T-cell (primary cell): ENCODE data around the gene EFHD2. TPM values are rescaled to one million over a fixed set of nuclear protein-coding genes. Genes with fewer than 3 reads are reported as not detected.

ENCODE experiments used
- ATAC-seq, 4 experiments: fragments of 200-7000 bp in 3 of 4; fragments of 150-1000 bp in 1 of 4; cut with Tn5 transposase; replicated peaks in 1 of 4; 1 replicate in 3 of 4; 2 replicates in 1 of 4; pipeline ENCODE4 v1.10.0; 2021; ENCODE audit warnings: moderate library complexity in 3 of 4, mild to moderate bottlenecking in 2 of 4, moderate number of reproducible peaks in 1 of 4
- CTCF ChIA-PET, 2 donors: fragments of 300-600 bp; sonication (Branson Sonifier 250); formaldehyde crosslinking; loops; one replicate each; lab custom pipeline; 2022; ENCODE audit warnings: antibody characterized with exemption in 2 of 2; lab: Charles Lee
- POLR2A ChIA-PET, 2 donors: fragments of 300-600 bp; sonication (Branson Sonifier 250); formaldehyde crosslinking; loops; one replicate each; lab custom pipeline; 2022; ENCODE audit warnings: antibody characterized with exemption in 2 of 2; lab: Charles Lee
- DNase-seq, 35 experiments: peaks; one replicate each; pipeline versions ENCODE4 v3.0.0 to v3.0.0-alpha.2; 2013 to 2023
- H3K27ac ChIP-seq: one replicate; pipeline ENCODE4 v1.5.1; 2013; ENCODE audit warnings: low read length
- H3K27me3 ChIP-seq, 2 experiments: replicated peaks in 1 of 2; 1 replicate in 1 of 2; 2 replicates in 1 of 2; pipeline versions ENCODE4 v1.6.1 to v1.7.0; 2013; ENCODE audit warnings: low read length in 1 of 2, mixed read lengths in 1 of 2; ENCODE audit not compliant: control insufficient read depth in 2 of 2, insufficient read depth in 2 of 2; ENCODE audit errors: extremely low read depth in 1 of 2
- H3K36me3 ChIP-seq, 2 donors: 1 replicate in 1 of 2; 2 replicates in 1 of 2; pipeline versions ENCODE4 v1.6.1 to v1.7.0; 2013; ENCODE audit warnings: low read length in 1 of 2; ENCODE audit not compliant: control insufficient read depth in 2 of 2, insufficient read depth in 1 of 2; ENCODE audit errors: extremely low read depth in 1 of 2
- H3K4me1 ChIP-seq, 2 experiments: 1 replicate in 1 of 2; 2 replicates in 1 of 2; pipeline versions ENCODE4 v1.6.1 to v1.7.0; 2013; ENCODE audit warnings: low read length in 2 of 2, mixed read lengths in 1 of 2; ENCODE audit not compliant: insufficient read depth in 2 of 2, control insufficient read depth in 1 of 2; ENCODE audit errors: extremely low read depth in 1 of 2
- H3K4me3 ChIP-seq, 2 donors: 1 replicate in 1 of 2; 2 replicates in 1 of 2; pipeline versions ENCODE4 v1.5.1 to v1.7.0; 2013; ENCODE audit warnings: mild to moderate bottlenecking in 2 of 2, low read length in 1 of 2, moderate library complexity in 1 of 2; ENCODE audit not compliant: control insufficient read depth in 1 of 2; ENCODE audit errors: extremely low read depth in 1 of 2
- H3K9me3 ChIP-seq: 2 replicates; pipeline ENCODE4 v1.7.0; 2013
- H3K27ac Mint-ChIP-seq, 2 donors: one replicate each; pipeline ENCODE4 v1.8.0; 2020 to 2021; ENCODE audit warnings: mild to moderate bottlenecking in 2 of 2, mixed read lengths in 2 of 2
- H3K27me3 Mint-ChIP-seq, 2 donors: one replicate each; pipeline ENCODE4 v1.8.0; 2021 to 2022; ENCODE audit warnings: mixed read lengths in 2 of 2
- H3K36me3 Mint-ChIP-seq: one replicate; pipeline ENCODE4 v1.8.0; 2021; ENCODE audit warnings: mixed read lengths
- H3K4me1 Mint-ChIP-seq, 3 donors: one replicate each; pipeline ENCODE4 v1.8.0; 2020 to 2022; ENCODE audit warnings: mixed read lengths in 3 of 3, mild to moderate bottlenecking in 1 of 3
- H3K4me3 Mint-ChIP-seq, 3 donors: one replicate each; pipeline ENCODE4 v1.8.0; 2020 to 2022; ENCODE audit warnings: mild to moderate bottlenecking in 3 of 3, mixed read lengths in 3 of 3, moderate library complexity in 3 of 3
- H3K9me3 Mint-ChIP-seq, 3 donors: one replicate each; pipeline ENCODE4 v1.8.0; 2020 to 2022; ENCODE audit warnings: mixed read lengths in 3 of 3
- WGBS: methylation state at CpG from one replicate; pipeline ENCODE4 v1.1.5; 2013; ENCODE audit warnings: missing lambda C conversion rate; ENCODE audit not compliant: insufficient coverage; 5-methylcytosine and 5-hydroxymethylcytosine counted together
- total RNA-seq, 35 experiments: library from RNA in 6 of 35; stranded (reverse) in 6 of 35; fragments of 120-200 nt in 1 of 35; gene quantifications; one replicate each; pipeline versions ENCODE4 v1.2.1 to v1.2.4 and lab custom pipeline; 2013 to 2026

The EFHD2 gene
- total RNA-seq, 5 donors from 2014 or later (not counting 1 experiment from before 2014, with no cell fraction given), result 49.1 to 125 (median 63.6) TPM

DNA sequence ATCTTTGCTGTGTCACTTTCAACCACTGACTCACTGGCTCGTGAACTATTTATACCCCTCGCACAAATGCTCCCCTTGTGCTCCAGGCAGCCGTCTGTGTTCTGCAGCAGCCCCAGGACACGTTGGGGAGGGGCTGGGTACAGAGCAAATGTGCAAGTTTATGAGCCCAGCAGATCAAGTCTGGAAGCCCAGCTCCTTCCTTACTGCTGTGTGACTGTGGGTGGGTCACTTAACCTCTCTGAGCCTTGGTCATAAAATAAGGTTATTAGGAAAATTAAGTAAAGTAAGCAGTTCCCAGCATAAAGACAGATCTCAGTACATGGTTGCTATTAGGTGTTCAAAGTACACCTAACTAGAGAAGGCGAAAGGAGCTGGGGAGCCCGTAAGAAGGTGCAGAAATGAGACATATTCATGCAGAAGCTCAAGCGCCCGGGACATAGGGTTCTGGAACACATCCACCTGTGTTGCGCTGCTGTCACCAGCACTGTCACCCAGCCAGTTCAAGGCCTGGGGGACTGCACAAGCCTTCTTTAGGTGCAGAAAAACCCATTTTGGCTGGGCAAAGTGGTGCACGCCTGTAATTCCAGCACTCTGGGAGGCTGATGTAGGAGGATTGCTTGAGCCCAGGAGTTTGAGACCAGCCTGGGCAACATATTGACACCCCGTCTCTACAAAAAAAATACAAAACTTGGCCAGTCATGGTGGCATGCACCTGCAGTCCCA is 13.8 kb downstream of the EFHD2 start:
- no peak overlapping the region for H3K4me3 ChIP-seq
- H3K9me3 ChIP-seq, result no peaks in the 10 kb centered on the region
- no peak for DNase-seq
- peaks cover 11 to 39% of the 10 kb centered on the region in 2 donors for H3K36me3 ChIP-seq
- Mint-ChIP-seq H3K4me3 (no peak overlapping the region), H3K36me3 (peaks cover 20% of the 10 kb centered on the region), H3K4me1 (peaks cover 14 to 34% (median 15%) of the 10 kb centered on the region in 3 donors), H3K9me3 (no peaks in the 10 kb centered on the region), H3K27ac (peak overlapping the region in 1 of 2 donors; percentile 23), H3K27me3 (no peaks in the 10 kb centered on the region)
- no peaks in the 10 kb centered on the region for H3K27me3 ChIP-seq
- ChIA-PET CTCF (no interaction called here), POLR2A (interaction anchor here in 1 of 2 donors (0.6 kb wide), 1 partner anchor 20 kb away, joined by 4 read pairs; no protein-coding TSS in a partner anchor)
- H3K27ac ChIP-seq, result no peak overlapping the region
- ATAC-seq, result no peak
- H3K4me1 ChIP-seq, result peaks cover 0 to 42% of the 10 kb centered on the region in 2 experiments
- 90% methylated on average over 9 of the region's 11 CpGs for WGBS

GRCh38 chr1:15424146-15424667 is 14.5 kb downstream of the EFHD2 start:
- H3K36me3 Mint-ChIP-seq, result peaks cover 20% of the 10 kb centered on the region
- no peaks in the 10 kb centered on the region for H3K9me3 ChIP-seq
- H3K9me3 Mint-ChIP-seq, result no peaks in the 10 kb centered on the region
- no peaks in the 10 kb centered on the region for H3K27me3 Mint-ChIP-seq
- H3K4me1 ChIP-seq, result peaks cover 0 to 35% of the 10 kb centered on the region in 2 experiments
- H3K4me1 Mint-ChIP-seq, result peaks cover 10 to 29% (median 14%) of the 10 kb centered on the region in 3 donors
- H3K4me3 Mint-ChIP-seq, result peak overlapping the region in 1 of 3 donors; percentile 2
- H3K27ac Mint-ChIP-seq, result peak overlapping the region; percentile 1 to 79
- H3K36me3 ChIP-seq, result peaks cover 8 to 44% of the 10 kb centered on the region in 2 donors
- ChIA-PET CTCF (no interaction called here), POLR2A (interaction anchor here in 1 of 2 donors (0.6 kb wide), 1 partner anchor 21 kb away, joined by 4 read pairs; no protein-coding TSS in a partner anchor)
- no peak overlapping the region for H3K4me3 ChIP-seq
- no peaks in the 10 kb centered on the region for H3K27me3 ChIP-seq
- ATAC-seq (no peak), DNase-seq (peak in 1 of 35 experiments; percentile 1)
- peak overlapping the region; percentile 18 for H3K27ac ChIP-seq
- 85% methylated on average over 7 of the region's 13 CpGs for WGBS

- Mint-ChIP-seq H3K27me3 (no peaks in the 10 kb centered on the region), H3K4me3 (no peak overlapping the region), H3K4me1 (peaks cover 7 to 23% (median 14%) of the 10 kb centered on the region in 3 donors), H3K27ac (peak overlapping the region in 1 of 2 donors; percentile 79), H3K36me3 (peaks cover 16% of the 10 kb centered on the region), H3K9me3 (no peaks in the 10 kb centered on the region)
- Histone ChIP-seq H3K36me3 (peaks cover 8 to 43% of the 10 kb centered on the region in 2 donors), H3K9me3 (no peaks in the 10 kb centered on the region), H3K4me1 (peaks cover 0 to 28% of the 10 kb centered on the region in 2 experiments), H3K27me3 (no peaks in the 10 kb centered on the region), H3K27ac (no peak overlapping the region), H3K4me3 (no peak overlapping the region)
- DNase-seq (no peak), ATAC-seq (no peak)
- POLR2A ChIA-PET, result no interaction called here
- CTCF ChIA-PET, result interaction anchor here in 1 of 2 donors (1.8 kb wide), 1 partner anchor 82 kb away, joined by 6 read pairs; no protein-coding TSS in a partner anchor
- WGBS, result no CpG with 5 or more reads among the region's 5 CpGs
Measured at GRCh38 chr1:15424981-15425380, 15.3 kb downstream of the EFHD2 start.

- Mint-ChIP-seq H3K27ac (peak overlapping the region in 1 of 2 donors; percentile 23), H3K4me1 (peaks cover 4 to 20% (median 14%) of the 10 kb centered on the region in 3 donors), H3K9me3 (no peaks in the 10 kb centered on the region), H3K27me3 (no peaks in the 10 kb centered on the region), H3K36me3 (peaks cover 16% of the 10 kb centered on the region), H3K4me3 (no peak overlapping the region)
- ChIA-PET POLR2A (no interaction called here), CTCF (interaction anchor here in 1 of 2 donors (1.8 kb wide), 1 partner anchor 83 kb away, joined by 6 read pairs; no protein-coding TSS in a partner anchor)
- H3K4me3 ChIP-seq, result no peak overlapping the region
- peaks cover 8 to 43% of the 10 kb centered on the region in 2 donors for H3K36me3 ChIP-seq
- no peaks in the 10 kb centered on the region for H3K27me3 ChIP-seq
- H3K4me1 ChIP-seq, result peaks cover 0 to 27% of the 10 kb centered on the region in 2 experiments
- WGBS, result 96% methylated on average over 7 of the region's 10 CpGs
- ATAC-seq (no peak), DNase-seq (no peak)
- no peaks in the 10 kb centered on the region for H3K9me3 ChIP-seq
- H3K27ac ChIP-seq, result no peak overlapping the region
Measured at GRCh38 chr1:15425521-15425920, 15.8 kb downstream of the EFHD2 start.

GRCh38 chr1:15425958-15426357 is 16.3 kb downstream of the EFHD2 start:
- H3K36me3 Mint-ChIP-seq, result peaks cover 13% of the 10 kb centered on the region
- H3K27me3 Mint-ChIP-seq, result no peaks in the 10 kb centered on the region
- CTCF ChIA-PET, result interaction anchor here (1.5 to 1.8 kb wide), 2 partner anchors 83 to 102 kb away, joined by 6 read pairs; no protein-coding TSS in a partner anchor
- no peak overlapping the region for H3K4me3 ChIP-seq
- 71% methylated on average over 1 of the region's 6 CpGs for WGBS
- POLR2A ChIA-PET, result no interaction called here
- ATAC-seq (no peak), DNase-seq (no peak)
- H3K27me3 ChIP-seq, result no peaks in the 10 kb centered on the region
- no peak overlapping the region for H3K4me3 Mint-ChIP-seq
- peak overlapping the region; percentile 23 for H3K27ac ChIP-seq
- H3K27ac Mint-ChIP-seq, result peak overlapping the region in 1 of 2 donors; percentile 28
- H3K9me3 ChIP-seq, result no peaks in the 10 kb centered on the region
- H3K9me3 Mint-ChIP-seq, result no peaks in the 10 kb centered on the region
- peaks cover 1 to 17% (median 14%) of the 10 kb centered on the region in 3 donors for H3K4me1 Mint-ChIP-seq
- H3K4me1 ChIP-seq, result peaks cover 0 to 27% of the 10 kb centered on the region in 2 experiments
- peaks cover 8 to 42% of the 10 kb centered on the region in 2 donors for H3K36me3 ChIP-seq

- peaks cover 12% of the 10 kb centered on the region for H3K36me3 Mint-ChIP-seq
- peaks cover 0 to 14% (median 12%) of the 10 kb centered on the region in 3 donors for H3K4me1 Mint-ChIP-seq
- DNase-seq, result peak in 1 of 35 experiments; percentile 3
- Histone ChIP-seq H3K36me3 (peaks cover 8 to 38% of the 10 kb centered on the region in 2 donors), H3K4me1 (peaks cover 0 to 21% of the 10 kb centered on the region in 2 experiments), H3K4me3 (no peak overlapping the region), H3K27me3 (no peaks in the 10 kb centered on the region), H3K9me3 (no peaks in the 10 kb centered on the region), H3K27ac (peak overlapping the region; percentile 23)
- 87% methylated on average over 16 of the region's 30 CpGs for whole genome bisulfite sequencing
- H3K9me3 Mint-ChIP-seq, result no peaks in the 10 kb centered on the region
- ChIA-PET POLR2A (no interaction called here), CTCF (interaction anchor here (0.8 to 1.8 kb wide), 3 partner anchors 84 to 103 kb away, joined by 3 to 6 read pairs (median 6); no protein-coding TSS in a partner anchor)
- H3K4me3 Mint-ChIP-seq, result no peak overlapping the region
- H3K27me3 Mint-ChIP-seq, result no peaks in the 10 kb centered on the region
- ATAC-seq, result no peak
- H3K27ac Mint-ChIP-seq, result peak overlapping the region; percentile 11 to 21
Measured at GRCh38 chr1:15426492-15427279, 17.0 kb downstream of the EFHD2 start.
